ENCODE measurements around the gene EIF2AK3.

DNA sequence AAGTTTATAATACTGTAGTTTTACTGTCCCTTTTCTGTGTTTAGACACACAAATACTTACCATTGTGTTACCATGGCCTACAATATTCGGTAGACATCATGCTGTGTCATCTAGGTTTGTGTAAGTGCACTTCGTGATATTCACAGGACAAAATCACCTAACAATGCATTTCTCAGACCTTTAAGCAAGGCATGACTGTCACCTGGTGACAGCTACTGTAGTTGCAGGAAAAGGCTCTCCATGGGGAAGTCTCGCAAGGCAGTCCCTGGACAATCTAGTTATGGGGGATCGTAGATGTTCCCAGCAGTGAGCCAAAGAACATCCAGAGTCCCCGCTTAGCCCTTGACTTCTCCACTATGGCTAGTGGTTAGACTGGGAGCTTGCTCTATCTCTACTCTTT lies 73.1 kb downstream of the EIF2AK3 start:
- TF ChIP-seq POLR2AphosphoS5 (IDR thresholded peaks at IDR 0.05; ENCODE audit: low read depth, low read length), result no peak
- no peak for TF ChIP-seq HDAC6 (IDR thresholded peaks at IDR 0.05; ENCODE audit: low read depth, low read length)
- no peak for TF ChIP-seq ZNF317 (CRISPR knock-in tag; IDR thresholded peaks at IDR 0.05)
- TF ChIP-seq, protein P1, sequence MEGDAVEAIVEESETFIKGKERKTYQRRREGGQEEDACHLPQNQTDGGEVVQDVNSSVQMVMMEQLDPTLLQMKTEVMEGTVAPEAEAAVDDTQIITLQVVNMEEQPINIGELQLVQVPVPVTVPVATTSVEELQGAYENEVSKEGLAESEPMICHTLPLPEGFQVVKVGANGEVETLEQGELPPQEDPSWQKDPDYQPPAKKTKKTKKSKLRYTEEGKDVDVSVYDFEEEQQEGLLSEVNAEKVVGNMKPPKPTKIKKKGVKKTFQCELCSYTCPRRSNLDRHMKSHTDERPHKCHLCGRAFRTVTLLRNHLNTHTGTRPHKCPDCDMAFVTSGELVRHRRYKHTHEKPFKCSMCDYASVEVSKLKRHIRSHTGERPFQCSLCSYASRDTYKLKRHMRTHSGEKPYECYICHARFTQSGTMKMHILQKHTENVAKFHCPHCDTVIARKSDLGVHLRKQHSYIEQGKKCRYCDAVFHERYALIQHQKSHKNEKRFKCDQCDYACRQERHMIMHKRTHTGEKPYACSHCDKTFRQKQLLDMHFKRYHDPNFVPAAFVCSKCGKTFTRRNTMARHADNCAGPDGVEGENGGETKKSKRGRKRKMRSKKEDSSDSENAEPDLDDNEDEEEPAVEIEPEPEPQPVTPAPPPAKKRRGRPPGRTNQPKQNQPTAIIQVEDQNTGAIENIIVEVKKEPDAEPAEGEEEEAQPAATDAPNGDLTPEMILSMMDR (CRISPR knock-in tag; IDR thresholded peaks at IDR 0.05), result peak; percentile 69
- TF ChIP-seq ADNP (CRISPR knock-in tag; IDR thresholded peaks at IDR 0.05), result no peak
- no peak for TF ChIP-seq ZBTB20 (CRISPR knock-in tag; IDR thresholded peaks at IDR 0.05; ENCODE audit: borderline replicate concordance, low read depth)
- TF ChIP-seq, protein P2, sequence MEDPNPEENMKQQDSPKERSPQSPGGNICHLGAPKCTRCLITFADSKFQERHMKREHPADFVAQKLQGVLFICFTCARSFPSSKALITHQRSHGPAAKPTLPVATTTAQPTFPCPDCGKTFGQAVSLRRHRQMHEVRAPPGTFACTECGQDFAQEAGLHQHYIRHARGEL (CRISPR knock-in tag; IDR thresholded peaks at IDR 0.05), result no peak
- TF ChIP-seq, protein P3, sequence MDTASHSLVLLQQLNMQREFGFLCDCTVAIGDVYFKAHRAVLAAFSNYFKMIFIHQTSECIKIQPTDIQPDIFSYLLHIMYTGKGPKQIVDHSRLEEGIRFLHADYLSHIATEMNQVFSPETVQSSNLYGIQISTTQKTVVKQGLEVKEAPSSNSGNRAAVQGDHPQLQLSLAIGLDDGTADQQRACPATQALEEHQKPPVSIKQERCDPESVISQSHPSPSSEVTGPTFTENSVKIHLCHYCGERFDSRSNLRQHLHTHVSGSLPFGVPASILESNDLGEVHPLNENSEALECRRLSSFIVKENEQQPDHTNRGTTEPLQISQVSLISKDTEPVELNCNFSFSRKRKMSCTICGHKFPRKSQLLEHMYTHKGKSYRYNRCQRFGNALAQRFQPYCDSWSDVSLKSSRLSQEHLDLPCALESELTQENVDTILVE (CRISPR knock-in tag; IDR thresholded peaks at IDR 0.05), result no peak
- no peak for TF ChIP-seq GABPA (IDR thresholded peaks at IDR 0.05; ENCODE audit: low read depth, low read length)
- no peak for TF ChIP-seq GABPA (CRISPR knock-in tag; IDR thresholded peaks at IDR 0.05; ENCODE audit: low read depth)
- TF ChIP-seq IKZF1 (IDR thresholded peaks at IDR 0.05), result no peak
- no peak for TF ChIP-seq CCDC6 (CRISPR knock-in tag; IDR thresholded peaks at IDR 0.05)
